SK-N-SH (cell line): ENCODE data around the gene ZMIZ1. TPM values are rescaled to one million over a fixed set of nuclear protein-coding genes. Genes with fewer than 3 reads are reported as not detected.

Source experiments
- CTCF ChIA-PET: fragments of 300-600, 350-600 bp; formaldehyde crosslinking; extraction: SDS; loops from one replicate; lab custom pipeline; 2021; lab: Yijun Ruan, JAX
- POLR2A ChIA-PET: fragments of 350-600 bp; sonication (Branson Sonifier 250); formaldehyde crosslinking; extraction: SDS; loops from one replicate; lab custom pipeline; 2020; ENCODE audit warnings: antibody characterized with exemption, inconsistent platforms; lab: Yijun Ruan, JAX
- DNase-seq: peaks from one replicate; pipeline ENCODE4 v3.0.0; 2012
- H2AFZ ChIP-seq: fragments of 200-600 bp; sonication (generic); 2 replicates; pipeline ENCODE4 v1.8.1; 2016; ENCODE audit warnings: antibody characterized with exemption, mild to moderate bottlenecking, low read depth
- H3F3A ChIP-seq: fragments of 200-600 bp; sonication (generic); replicated peaks from 2 replicates; pipeline ENCODE3; 2016; ENCODE audit warnings: antibody characterized with exemption, mild to moderate bottlenecking; ENCODE audit not compliant: insufficient read depth
- H3K27ac ChIP-seq, 2 experiments: fragments of 200-500 bp in 1 of 2; fragments of 200-600 bp in 1 of 2; sonication (Bioruptor generic) in 1 of 2; sonication (generic), shearing (Covaris generic) in 1 of 2; 2 replicates each; pipeline versions ENCODE4 v1.5.1 to v1.6.1; 2014 to 2016; ENCODE audit warnings: low read depth in 2 of 2, inconsistent platforms in 1 of 2, low read length in 1 of 2, mild to moderate bottlenecking in 1 of 2, mixed read lengths in 1 of 2
- H3K27me3 ChIP-seq: fragments of 200-600 bp; sonication (generic), shearing (Covaris generic); 2 replicates; pipeline ENCODE4 v1.6.1; 2016; ENCODE audit warnings: mixed run types; ENCODE audit not compliant: insufficient read depth
- H3K36me3 ChIP-seq, 2 experiments: fragments of 200-500 bp in 1 of 2; fragments of 200-600 bp in 1 of 2; sonication (Bioruptor generic) in 1 of 2; sonication (generic) in 1 of 2; replicated peaks in 1 of 2; 2 replicates each; pipeline versions ENCODE3 to v1.5.1; 2014 to 2016; ENCODE audit warnings: low read length in 1 of 2, mild to moderate bottlenecking in 1 of 2; ENCODE audit not compliant: insufficient read depth in 2 of 2, control insufficient read depth in 1 of 2
- H3K4me1 ChIP-seq, 2 experiments: fragments of 200-500 bp in 1 of 2; fragments of 200-600 bp in 1 of 2; sonication (Bioruptor generic) in 1 of 2; sonication (generic), shearing (Covaris generic) in 1 of 2; 2 replicates each; pipeline versions ENCODE4 v1.5.1 to v1.6.1; 2014 to 2016; ENCODE audit warnings: low read depth in 1 of 2, low read length in 1 of 2, mixed run types in 1 of 2; ENCODE audit not compliant: insufficient read depth in 2 of 2, control insufficient read depth in 1 of 2
- H3K4me2 ChIP-seq: fragments of 200-600 bp; sonication (generic), shearing (Covaris generic); 2 replicates; pipeline ENCODE4 v1.6.1; 2017; ENCODE audit warnings: mixed run types
- H3K4me3 ChIP-seq, 2 experiments: fragments of 200-500 bp in 1 of 2; fragments of 200-600 bp in 1 of 2; sonication (Bioruptor generic) in 1 of 2; sonication (generic), shearing (Covaris generic) in 1 of 2; 2 replicates each; pipeline versions ENCODE4 v1.5.1 to v1.8.1; 2014 to 2016; ENCODE audit warnings: low read depth in 2 of 2, inconsistent platforms in 1 of 2, low read length in 1 of 2, mild to moderate bottlenecking in 1 of 2, mixed read lengths in 1 of 2, moderate library complexity in 1 of 2
- H3K79me2 ChIP-seq: fragments of 200-600 bp; sonication (generic); 2 replicates; pipeline ENCODE4 v1.8.1; 2017; ENCODE audit warnings: mild to moderate bottlenecking; ENCODE audit not compliant: insufficient read depth
- H3K9ac ChIP-seq: fragments of 200-600 bp; sonication (generic); 2 replicates; pipeline ENCODE4 v1.6.1; 2017; ENCODE audit warnings: mixed run types
- H3K9me2 ChIP-seq: fragments of 200-600 bp; sonication (generic); 2 replicates; pipeline ENCODE4 v1.6.1; 2017; ENCODE audit warnings: mixed run types
- H3K9me3 ChIP-seq: fragments of 200-600 bp; sonication (generic); 2 replicates; pipeline ENCODE4 v1.6.1; 2017; ENCODE audit warnings: mixed run types, mild to moderate bottlenecking, moderate library complexity
- H4K20me1 ChIP-seq: fragments of 200-600 bp; sonication (generic); 2 replicates; pipeline ENCODE4 v1.6.1; 2017; ENCODE audit warnings: mild to moderate bottlenecking, mixed run types; ENCODE audit not compliant: insufficient read depth
- CHD2 ChIP-seq: fragments of 150-350 bp; IDR thresholded peaks from 2 replicates; pipeline ENCODE4 v1.6.1; 2018; ENCODE audit warnings: low read length; ENCODE audit not compliant: partially characterized antibody
- ELF1 ChIP-seq: IDR thresholded peaks from 2 replicates; pipeline ENCODE4 v1.4.0; 2012
- GATA2 ChIP-seq: sonication (generic); formaldehyde crosslinking; IDR thresholded peaks from 2 replicates; pipeline ENCODE4 v1.5.0; 2020; ENCODE audit warnings: mild to moderate bottlenecking, missing genetic modification reagents
- JUND ChIP-seq: IDR thresholded peaks from 2 replicates; pipeline ENCODE4 v1.4.0; 2012
- NFIC ChIP-seq: IDR thresholded peaks from 2 replicates; pipeline ENCODE4 v1.4.0; 2012; ENCODE audit warnings: borderline replicate concordance
- TAF1 ChIP-seq: IDR thresholded peaks from 2 replicates; pipeline ENCODE4 v1.6.1; 2012; ENCODE audit warnings: low read depth, mild to moderate bottlenecking, low read length, moderate library complexity, borderline replicate concordance
- YY1 ChIP-seq: IDR thresholded peaks from 2 replicates; pipeline ENCODE4 v1.4.0; 2012; ENCODE audit warnings: low read depth, mild to moderate bottlenecking
- WGBS: methylation state at CpG from one replicate; pipeline ENCODE4 v1.1.6; 2017; ENCODE audit warnings: low lambda C conversion rate; 5-methylcytosine and 5-hydroxymethylcytosine counted together
- polyA plus RNA-seq, 3 experiments: library from polyadenylated mRNA; depleted of rRNA; stranded (reverse); fragments of >200 nt; gene quantifications; 2 replicates each; pipeline ENCODE4 v1.2.3, GENCODE V29; 2012
- TF ChIP-seq, protein P1 (sequence below): fragments of 150-350 bp; IDR thresholded peaks from 2 replicates; pipeline ENCODE4 v1.6.1; 2016; ENCODE audit warnings: mild to moderate bottlenecking, low read depth, low read length

ZMIZ1 gene
- polyA plus RNA-seq, 1 of the 3 experiments (the other 2 are of a cell fraction) = 23.5 TPM

GRCh38 chr10:79245539-79246208, 176.9 kb downstream of the ZMIZ1 start:
- H3K9me2 ChIP-seq = no peaks in the 10 kb centered on the region
- H3K4me2 ChIP-seq = peak overlapping the region; percentile 41; the same call in 1 of the 2 replicates
- H3K4me1 ChIP-seq = peaks cover 56 to 85% of the 10 kb centered on the region in 2 experiments
- no peak overlapping the region for H3K4me3 ChIP-seq
- H3K36me3 ChIP-seq = no peaks in the 10 kb centered on the region
- H3K9ac ChIP-seq = no peak overlapping the region; the same call in 1 of the 2 replicates
- no peaks in the 10 kb centered on the region for H3K27me3 ChIP-seq
- H3K27ac ChIP-seq = peak overlapping the region; percentile 43 to 99; a peak in 3 of 4 replicates
- no peak for DNase-seq
- peaks cover 88% of the 10 kb centered on the region for H3K79me2 ChIP-seq
- H3K9me3 ChIP-seq = no peaks in the 10 kb centered on the region
- TF ChIP-seq GATA2 (CRISPR knock-in tag) = no peak
- H3F3A ChIP-seq = peaks cover 20% of the 10 kb centered on the region
- CTCF ChIA-PET = interaction anchor here (0.7 to 1.5 kb wide), 5 partner anchors 16 to 43 kb away, joined by 3 to 6 read pairs (median 3); no protein-coding TSS in a partner anchor
- POLR2A ChIA-PET = interaction anchor here (1.1 to 12.6 kb wide), 5 partner anchors 16 to 200 kb away, joined by 3 to 237 read pairs (median 10); partner anchors contain the start of gene ZCCHC24
- whole genome bisulfite sequencing = 92% methylated on average over 7 of the region's 9 CpGs
- H2AFZ ChIP-seq = no peak overlapping the region
- peaks cover 70% of the 10 kb centered on the region for H4K20me1 ChIP-seq

DNA sequence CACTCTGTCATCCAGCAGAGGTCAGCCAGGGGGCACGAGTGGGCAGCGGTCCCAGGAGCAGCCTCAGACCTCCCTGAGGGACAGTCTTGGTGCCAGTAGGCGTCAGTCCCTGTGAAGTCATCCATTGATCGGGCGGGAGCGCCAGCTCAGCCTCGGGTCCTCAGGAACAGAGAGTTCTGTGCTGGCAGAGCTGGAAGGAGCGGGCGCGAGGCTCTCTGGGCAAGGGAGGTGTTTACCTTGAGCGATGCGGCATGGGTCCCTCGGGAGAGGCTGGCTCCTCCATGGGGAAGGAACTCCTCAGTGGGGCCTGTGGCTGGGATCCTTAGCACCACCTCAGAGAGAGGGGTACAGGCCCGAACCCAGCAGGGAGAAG, 177.4 kb downstream of the ZMIZ1 start:
- Histone ChIP-seq H3K27ac (peak overlapping the region; percentile 43 to 99), H3F3A (peaks cover 19% of the 10 kb centered on the region), H3K4me3 (no peak overlapping the region), H3K4me1 (peaks cover 51 to 85% of the 10 kb centered on the region in 2 experiments), H3K9ac (peak overlapping the region; percentile 19; the same call in 1 of the 2 replicates), H3K9me2 (no peaks in the 10 kb centered on the region), H3K9me3 (no peaks in the 10 kb centered on the region), H3K79me2 (peaks cover 88% of the 10 kb centered on the region), H3K36me3 (no peaks in the 10 kb centered on the region), H3K27me3 (no peaks in the 10 kb centered on the region), H4K20me1 (peaks cover 75% of the 10 kb centered on the region), H3K4me2 (peak overlapping the region; percentile 41; the same call in 1 of the 2 replicates), H2AFZ (no peak overlapping the region)
- no peak for DNase-seq
- 17% methylated on average over 1 of the region's 14 CpGs for WGBS
- TF ChIP-seq ELF1 (no peak), NFIC (0 out of 2 replicates have a peak, but pooled peaks have one; percentile 24), CHD2 (no peak), YY1 (no peak), JUND (no peak), TAF1 (no peak)
- TF ChIP-seq, protein P1, sequence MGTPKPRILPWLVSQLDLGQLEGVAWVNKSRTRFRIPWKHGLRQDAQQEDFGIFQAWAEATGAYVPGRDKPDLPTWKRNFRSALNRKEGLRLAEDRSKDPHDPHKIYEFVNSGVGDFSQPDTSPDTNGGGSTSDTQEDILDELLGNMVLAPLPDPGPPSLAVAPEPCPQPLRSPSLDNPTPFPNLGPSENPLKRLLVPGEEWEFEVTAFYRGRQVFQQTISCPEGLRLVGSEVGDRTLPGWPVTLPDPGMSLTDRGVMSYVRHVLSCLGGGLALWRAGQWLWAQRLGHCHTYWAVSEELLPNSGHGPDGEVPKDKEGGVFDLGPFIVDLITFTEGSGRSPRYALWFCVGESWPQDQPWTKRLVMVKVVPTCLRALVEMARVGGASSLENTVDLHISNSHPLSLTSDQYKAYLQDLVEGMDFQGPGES = no peak
- ChIA-PET POLR2A (interaction anchor here (0.7 to 12.6 kb wide), 8 partner anchors 10 to 200 kb away, joined by 3 to 237 read pairs (median 6); partner anchors contain the start of gene ZCCHC24), CTCF (interaction anchor here (0.7 to 1.5 kb wide), 8 partner anchors 14 to 101 kb away, joined by 3 to 6 read pairs (median 4); partner anchors contain the start of gene PPIF)
